Neural progenitor cell (in vitro differentiated cells): ENCODE measurements around the gene PRSS38. TPM values are rescaled to one million over a fixed set of nuclear protein-coding genes. Genes with fewer than 3 reads are reported as not detected.

Source experiments
- DNase-seq: peaks from one replicate; pipeline ENCODE4 v3.0.0-alpha.2; 2016; ENCODE audit warnings: low spot score
- H2AFZ ChIP-seq: fragments of 200-600 bp; sonication (generic); replicated peaks from 2 replicates; pipeline ENCODE4 v1.6.1; 2016; ENCODE audit warnings: antibody characterized with exemption
- H3F3A ChIP-seq: fragments of 200-600 bp; sonication (generic); 2 replicates; pipeline ENCODE4 v1.6.1; 2016; ENCODE audit warnings: antibody characterized with exemption, low read depth
- H3K27ac ChIP-seq: fragments of 200-600 bp; sonication (generic); 2 replicates; pipeline ENCODE4 v1.5.1; 2016; ENCODE audit warnings: mild to moderate bottlenecking
- H3K27me3 ChIP-seq: fragments of 200-600 bp; sonication (generic); 2 replicates; pipeline ENCODE4 v1.6.1; 2016; ENCODE audit warnings: mild to moderate bottlenecking, moderate library complexity
- H3K36me3 ChIP-seq: fragments of 200-600 bp; sonication (generic); 2 replicates; pipeline ENCODE4 v1.5.1; 2016
- H3K4me1 ChIP-seq: fragments of 200-600 bp; sonication (generic); 2 replicates; pipeline ENCODE4 v1.6.1; 2016; ENCODE audit warnings: mixed run types
- H3K4me2 ChIP-seq: fragments of 200-600 bp; sonication (generic); 2 replicates; pipeline ENCODE4 v1.6.1; 2016
- H3K4me3 ChIP-seq: fragments of 200-600 bp; sonication (generic); 2 replicates; pipeline ENCODE4 v1.5.1; 2016
- H3K79me2 ChIP-seq: fragments of 200-600 bp; sonication (generic); 2 replicates; pipeline ENCODE4 v1.6.1; 2016; ENCODE audit warnings: low read depth
- H3K9ac ChIP-seq: fragments of 200-600 bp; sonication (generic); 2 replicates; pipeline ENCODE4 v1.6.1; 2016
- H3K9me3 ChIP-seq: fragments of 200-600 bp; sonication (generic); 2 replicates; pipeline ENCODE4 v1.5.1; 2016; ENCODE audit warnings: low read depth
- H4K20me1 ChIP-seq: fragments of 200-600 bp; sonication (generic); 2 replicates; pipeline ENCODE4 v1.6.1; 2016; ENCODE audit warnings: low read depth
- H3K27ac Mint-ChIP-seq: 3 replicates; pipeline ENCODE4 v1.8.0; 2021; ENCODE audit warnings: mixed read lengths
- H3K27me3 Mint-ChIP-seq: 2 replicates; pipeline ENCODE4 v1.8.0; 2022; ENCODE audit warnings: low read depth, mild to moderate bottlenecking, inconsistent platforms, moderate library complexity, mixed read lengths; ENCODE audit not compliant: insufficient read depth
- H3K36me3 Mint-ChIP-seq: 3 replicates; pipeline ENCODE4 v1.8.0; 2021; ENCODE audit warnings: mixed read lengths
- H3K4me1 Mint-ChIP-seq: 3 replicates; pipeline ENCODE4 v1.8.0; 2021; ENCODE audit warnings: mixed read lengths
- H3K4me3 Mint-ChIP-seq: 3 replicates; pipeline ENCODE4 v1.8.0; 2021; ENCODE audit warnings: mild to moderate bottlenecking, moderate library complexity, mixed read lengths
- H3K9me3 Mint-ChIP-seq: 3 replicates; pipeline ENCODE4 v1.8.0; 2020; ENCODE audit warnings: mixed read lengths
- EZH2 ChIP-seq: fragments of 200-600 bp; sonication (generic); IDR thresholded peaks from 2 replicates; pipeline ENCODE4 v1.6.1; 2017; ENCODE audit warnings: antibody characterized with exemption, mild to moderate bottlenecking, moderate library complexity
- EZH2phosphoT487 ChIP-seq: fragments of 200-600 bp; sonication (generic); IDR thresholded peaks from 2 replicates; pipeline ENCODE4 v1.6.1; 2017; ENCODE audit warnings: antibody characterized with exemption
- total RNA-seq: library from RNA; depleted of rRNA; stranded (reverse); fragments of >200 nt; gene quantifications from 2 replicates; pipeline ENCODE4 v1.2.3, GENCODE V29; 2015; ENCODE audit warnings: low replicate concordance
- TF ChIP-seq, protein P1 (sequence below): fragments of 200-600 bp; sonication (generic); IDR thresholded peaks from 2 replicates; pipeline ENCODE4 v1.5.1; 2017; ENCODE audit warnings: antibody characterized with exemption, mild to moderate bottlenecking

Gene PRSS38
- total RNA-seq, 1 donor from 2014 or later, result not detected

DNA sequence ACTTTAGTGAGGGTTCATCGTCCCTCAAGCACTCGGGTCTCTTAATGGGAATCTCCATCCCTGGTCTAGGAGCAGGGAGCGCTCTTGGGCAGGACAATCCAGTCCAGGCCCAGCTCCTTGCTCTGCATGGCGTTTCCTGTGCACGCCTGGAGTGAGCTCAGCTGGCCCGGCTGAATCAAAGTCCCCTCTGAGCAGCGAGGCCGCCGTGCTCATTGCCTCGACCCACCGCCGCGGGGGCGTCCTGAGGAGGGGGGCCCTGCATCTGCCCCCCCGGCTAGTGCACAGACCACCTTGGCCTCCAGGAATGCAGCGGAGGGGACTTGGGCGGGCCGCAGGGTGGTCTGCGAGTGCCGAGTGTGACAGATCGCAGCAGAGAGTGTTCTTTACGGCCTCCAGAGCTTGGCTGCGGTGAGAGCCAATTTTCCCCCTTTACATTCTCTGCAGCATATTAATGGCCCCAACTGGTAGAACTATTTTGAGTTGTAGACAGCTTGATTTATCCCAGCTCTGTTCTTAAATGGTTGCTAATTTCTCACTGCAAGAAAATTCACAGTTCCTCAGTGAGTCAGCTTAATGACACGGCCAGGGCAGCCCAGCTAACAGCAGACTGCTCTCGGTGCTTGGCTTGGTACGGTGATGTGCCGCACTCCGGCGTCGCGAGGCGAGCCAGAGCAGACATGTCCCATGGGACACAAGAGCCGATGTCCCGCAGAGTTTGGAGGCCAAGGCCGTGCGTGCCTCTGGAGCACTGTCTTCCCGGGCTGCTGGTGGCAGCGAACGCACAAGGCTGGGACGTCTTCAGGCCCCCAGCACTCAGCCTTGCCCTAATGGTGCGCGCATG is 40.4 kb upstream of the PRSS38 start:
- Histone ChIP-seq H2AFZ (no peak overlapping the region), H3K27me3 (no peaks in the 10 kb centered on the region), H3K4me1 (no peaks in the 10 kb centered on the region), H4K20me1 (peaks cover 9% of the 10 kb centered on the region), H3F3A (no peaks in the 10 kb centered on the region), H3K4me2 (no peak overlapping the region), H3K36me3 (no peaks in the 10 kb centered on the region), H3K4me3 (no peak overlapping the region), H3K9ac (no peak overlapping the region), H3K79me2 (no peaks in the 10 kb centered on the region), H3K9me3 (no peaks in the 10 kb centered on the region), H3K27ac (no peak overlapping the region)
- no peaks in the 10 kb centered on the region for H3K27me3 Mint-ChIP-seq
- no peaks in the 10 kb centered on the region for H3K9me3 Mint-ChIP-seq
- no peak overlapping the region for H3K27ac Mint-ChIP-seq
- TF ChIP-seq, protein P1, sequence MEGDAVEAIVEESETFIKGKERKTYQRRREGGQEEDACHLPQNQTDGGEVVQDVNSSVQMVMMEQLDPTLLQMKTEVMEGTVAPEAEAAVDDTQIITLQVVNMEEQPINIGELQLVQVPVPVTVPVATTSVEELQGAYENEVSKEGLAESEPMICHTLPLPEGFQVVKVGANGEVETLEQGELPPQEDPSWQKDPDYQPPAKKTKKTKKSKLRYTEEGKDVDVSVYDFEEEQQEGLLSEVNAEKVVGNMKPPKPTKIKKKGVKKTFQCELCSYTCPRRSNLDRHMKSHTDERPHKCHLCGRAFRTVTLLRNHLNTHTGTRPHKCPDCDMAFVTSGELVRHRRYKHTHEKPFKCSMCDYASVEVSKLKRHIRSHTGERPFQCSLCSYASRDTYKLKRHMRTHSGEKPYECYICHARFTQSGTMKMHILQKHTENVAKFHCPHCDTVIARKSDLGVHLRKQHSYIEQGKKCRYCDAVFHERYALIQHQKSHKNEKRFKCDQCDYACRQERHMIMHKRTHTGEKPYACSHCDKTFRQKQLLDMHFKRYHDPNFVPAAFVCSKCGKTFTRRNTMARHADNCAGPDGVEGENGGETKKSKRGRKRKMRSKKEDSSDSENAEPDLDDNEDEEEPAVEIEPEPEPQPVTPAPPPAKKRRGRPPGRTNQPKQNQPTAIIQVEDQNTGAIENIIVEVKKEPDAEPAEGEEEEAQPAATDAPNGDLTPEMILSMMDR, result no peak
- TF ChIP-seq EZH2 (no peak), EZH2phosphoT487 (no peak)
- peaks cover 12% of the 10 kb centered on the region for H3K36me3 Mint-ChIP-seq
- peaks cover 24% of the 10 kb centered on the region for H3K4me1 Mint-ChIP-seq
- H3K4me3 Mint-ChIP-seq, result no peak overlapping the region
- no peak for DNase-seq

DNA sequence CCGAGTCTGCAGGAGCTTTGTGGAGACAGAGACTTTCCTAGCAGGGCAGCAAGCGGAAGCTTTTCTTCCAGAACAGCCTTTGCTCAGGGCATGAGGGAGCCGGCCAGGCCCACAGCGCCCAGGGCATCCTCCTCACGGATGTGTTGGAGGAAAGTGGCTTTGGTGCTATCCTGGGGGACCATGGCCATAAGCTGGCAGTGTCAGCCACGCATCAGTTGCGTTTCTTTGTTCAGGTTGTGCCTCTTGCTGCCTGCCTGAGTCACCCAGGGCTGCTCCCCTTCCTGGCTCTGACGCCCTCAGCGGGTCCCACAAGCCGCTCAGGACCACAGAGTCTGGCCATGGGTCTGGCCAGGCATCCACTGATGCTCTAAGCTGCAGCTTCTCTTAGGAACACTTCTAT is 39.6 kb upstream of the PRSS38 start:
- DNase-seq, result no peak
- Histone ChIP-seq H3K27ac (peak overlapping the region; percentile 33), H2AFZ (no peak overlapping the region), H3K9me3 (no peaks in the 10 kb centered on the region), H3K79me2 (no peaks in the 10 kb centered on the region), H3K4me2 (no peak overlapping the region), H4K20me1 (peaks cover 9% of the 10 kb centered on the region), H3K4me3 (no peak overlapping the region), H3K9ac (no peak overlapping the region), H3K27me3 (no peaks in the 10 kb centered on the region), H3K4me1 (no peaks in the 10 kb centered on the region), H3F3A (no peaks in the 10 kb centered on the region), H3K36me3 (no peaks in the 10 kb centered on the region)
- peaks cover 24% of the 10 kb centered on the region for H3K4me1 Mint-ChIP-seq
- TF ChIP-seq, protein P1, result no peak
- TF ChIP-seq EZH2phosphoT487 (no peak), EZH2 (no peak)
- H3K4me3 Mint-ChIP-seq, result no peak overlapping the region
- H3K9me3 Mint-ChIP-seq, result no peaks in the 10 kb centered on the region
- peak overlapping the region; percentile 48 for H3K27ac Mint-ChIP-seq
- H3K27me3 Mint-ChIP-seq, result no peaks in the 10 kb centered on the region
- H3K36me3 Mint-ChIP-seq, result peaks cover 9% of the 10 kb centered on the region

DNA sequence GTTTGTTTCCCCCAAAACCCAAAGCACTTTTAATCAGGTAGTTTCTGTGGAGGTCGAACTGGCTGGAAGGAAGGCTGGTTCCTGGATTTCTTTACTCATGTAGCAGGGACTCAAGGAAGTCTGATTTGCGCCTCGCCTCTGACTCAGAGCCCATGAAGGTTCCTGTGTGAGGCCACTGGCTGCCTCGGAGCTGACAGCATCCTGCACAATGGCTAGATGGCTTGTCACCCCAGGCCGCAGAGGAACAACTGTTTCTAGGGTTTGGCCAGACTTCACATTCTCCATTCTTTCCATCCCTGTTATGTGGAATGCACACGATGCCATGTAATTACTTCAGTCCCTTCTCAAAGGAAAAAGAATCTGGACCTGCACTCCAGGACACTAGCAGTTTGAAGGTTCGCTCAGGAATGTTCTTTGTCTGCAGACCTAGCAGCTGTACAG is 39.1 kb upstream of the PRSS38 start:
- no peak overlapping the region for H3K9ac ChIP-seq
- H3K79me2 ChIP-seq, result no peaks in the 10 kb centered on the region
- no peaks in the 10 kb centered on the region for H3K36me3 ChIP-seq
- H3K36me3 Mint-ChIP-seq, result peaks cover 9% of the 10 kb centered on the region
- H3K9me3 Mint-ChIP-seq, result no peaks in the 10 kb centered on the region
- no peak overlapping the region for H3K4me3 ChIP-seq
- peak overlapping the region; percentile 79 for H3K27ac Mint-ChIP-seq
- TF ChIP-seq EZH2, result no peak
- no peak for TF ChIP-seq EZH2phosphoT487
- TF ChIP-seq, protein P1, result no peak
- H3K27me3 ChIP-seq, result no peaks in the 10 kb centered on the region
- no peak for DNase-seq
- H3F3A ChIP-seq, result no peaks in the 10 kb centered on the region
- H4K20me1 ChIP-seq, result peaks cover 9% of the 10 kb centered on the region
- peak overlapping the region; percentile 33 for H3K27ac ChIP-seq
- H3K4me3 Mint-ChIP-seq, result peak overlapping the region; percentile 39
- H3K4me1 ChIP-seq, result no peaks in the 10 kb centered on the region
- no peaks in the 10 kb centered on the region for H3K9me3 ChIP-seq
- no peak overlapping the region for H3K4me2 ChIP-seq
- peaks cover 24% of the 10 kb centered on the region for H3K4me1 Mint-ChIP-seq
- H2AFZ ChIP-seq, result no peak overlapping the region
- no peaks in the 10 kb centered on the region for H3K27me3 Mint-ChIP-seq
